Brain microvascular endothelial cell (primary cell): Measurements from ENCODE around the gene GPR3.

Experiments used
- DNase-seq: peaks from one replicate; pipeline ENCODE4 v3.0.0-alpha.2; 2020
- H3K27ac ChIP-seq: fragments of 250-450 bp; sonication (Bioruptor Pico); 2 replicates; pipeline ENCODE4 v1.5.1; 2020; ENCODE audit warnings: mild to moderate bottlenecking, moderate library complexity
- H3K27me3 ChIP-seq: fragments of 250-450 bp; sonication (Bioruptor Pico); replicated peaks from 2 replicates; pipeline ENCODE4 v1.5.1; 2020; ENCODE audit warnings: mild to moderate bottlenecking
- H3K36me3 ChIP-seq: fragments of 250-450 bp; sonication (Bioruptor Pico); replicated peaks from 2 replicates; pipeline ENCODE4 v1.5.1; 2020; ENCODE audit warnings: mild to moderate bottlenecking
- H3K4me3 ChIP-seq: 2 replicates; pipeline ENCODE4 v1.5.1; 2011; ENCODE audit warnings: low read depth, mild to moderate bottlenecking, control low read depth, low read length, moderate library complexity
- in situ Hi-C: cut with HindIII; loops from 2 replicates; pipeline ENCODE4 v1.10.0; 2017; ENCODE audit warnings: low sequenced_read_pairs, low pct_ligation_motif_present
- TF ChIP-seq, protein P1 (sequence below): IDR thresholded peaks from 2 replicates; pipeline ENCODE4 v1.5.1; 2011; ENCODE audit warnings: low read depth, mild to moderate bottlenecking, moderate library complexity, low read length, control low read depth, inconsistent platforms; ENCODE audit errors: missing control alignments

GPR3 gene

DNA sequence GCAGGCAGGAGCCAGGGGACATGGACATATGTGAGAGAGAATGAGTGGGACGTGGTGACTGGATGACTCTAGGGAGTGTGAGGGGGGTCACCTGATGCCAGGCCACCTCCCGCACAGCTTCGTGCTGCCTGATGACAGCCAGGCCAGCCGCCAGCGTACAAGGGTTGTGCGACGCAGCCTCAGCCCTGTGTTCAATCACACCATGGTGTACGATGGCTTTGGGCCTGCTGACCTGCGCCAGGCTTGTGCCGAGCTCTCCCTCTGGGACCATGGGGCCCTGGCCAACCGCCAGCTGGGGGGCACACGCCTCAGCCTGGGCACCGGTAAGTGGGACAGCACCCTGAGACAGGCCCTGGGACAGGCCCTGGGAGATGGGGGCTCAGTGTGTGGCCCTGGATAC lies 39.3 kb upstream of the GPR3 start:
- TF ChIP-seq, protein P1, sequence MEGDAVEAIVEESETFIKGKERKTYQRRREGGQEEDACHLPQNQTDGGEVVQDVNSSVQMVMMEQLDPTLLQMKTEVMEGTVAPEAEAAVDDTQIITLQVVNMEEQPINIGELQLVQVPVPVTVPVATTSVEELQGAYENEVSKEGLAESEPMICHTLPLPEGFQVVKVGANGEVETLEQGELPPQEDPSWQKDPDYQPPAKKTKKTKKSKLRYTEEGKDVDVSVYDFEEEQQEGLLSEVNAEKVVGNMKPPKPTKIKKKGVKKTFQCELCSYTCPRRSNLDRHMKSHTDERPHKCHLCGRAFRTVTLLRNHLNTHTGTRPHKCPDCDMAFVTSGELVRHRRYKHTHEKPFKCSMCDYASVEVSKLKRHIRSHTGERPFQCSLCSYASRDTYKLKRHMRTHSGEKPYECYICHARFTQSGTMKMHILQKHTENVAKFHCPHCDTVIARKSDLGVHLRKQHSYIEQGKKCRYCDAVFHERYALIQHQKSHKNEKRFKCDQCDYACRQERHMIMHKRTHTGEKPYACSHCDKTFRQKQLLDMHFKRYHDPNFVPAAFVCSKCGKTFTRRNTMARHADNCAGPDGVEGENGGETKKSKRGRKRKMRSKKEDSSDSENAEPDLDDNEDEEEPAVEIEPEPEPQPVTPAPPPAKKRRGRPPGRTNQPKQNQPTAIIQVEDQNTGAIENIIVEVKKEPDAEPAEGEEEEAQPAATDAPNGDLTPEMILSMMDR = no peak
- in situ Hi-C loops = no loop called here
- H3K36me3 ChIP-seq = peaks cover 17% of the 10 kb centered on the region

DNA sequence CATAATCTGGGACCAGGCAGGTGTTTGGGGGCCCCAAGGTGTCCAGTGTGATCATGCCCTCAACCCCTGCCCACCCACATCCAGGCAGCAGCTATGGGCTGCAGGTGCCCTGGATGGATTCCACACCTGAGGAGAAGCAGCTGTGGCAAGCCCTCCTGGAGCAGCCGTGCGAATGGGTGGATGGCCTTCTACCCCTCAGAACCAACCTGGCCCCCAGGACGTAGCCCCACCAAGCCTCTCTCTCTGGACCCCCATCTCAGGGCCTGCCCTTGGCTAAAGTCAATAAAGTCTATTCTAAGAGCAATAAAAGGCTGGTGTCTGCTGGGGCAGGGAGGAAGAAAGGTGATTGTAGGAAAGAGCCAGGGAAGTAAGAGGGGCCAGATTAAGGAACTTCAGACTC lies 38.8 kb upstream of the GPR3 start:
- in situ Hi-C loops = no loop called here

More for the DNA sequence above, 39.3 kb upstream of the GPR3 start:
- Histone ChIP-seq H3K27me3 (no peaks in the 10 kb centered on the region), H3K27ac (no peak overlapping the region), H3K4me3 (no peak overlapping the region)
- no peak for DNase-seq

DNA sequence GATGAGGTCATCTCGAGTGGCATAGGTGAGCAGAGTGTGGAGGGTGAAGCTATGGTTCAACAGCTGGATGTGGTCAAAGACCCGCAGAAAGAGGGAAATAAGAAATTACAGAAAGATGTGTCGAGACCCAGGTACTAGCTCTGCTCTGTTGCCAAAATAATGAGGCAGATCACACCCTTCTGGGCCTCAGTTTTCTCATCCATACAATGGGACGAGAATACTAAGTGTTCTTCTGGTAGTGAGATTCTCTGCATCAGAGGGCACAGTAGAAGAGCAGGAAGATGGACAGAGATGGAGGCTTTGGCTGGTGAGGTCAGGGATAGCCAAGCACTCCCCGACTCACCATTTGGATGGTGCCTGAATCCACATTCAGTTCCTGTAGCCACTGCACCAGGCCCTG lies 36.7 kb upstream of the GPR3 start:
- peaks cover 22% of the 10 kb centered on the region for H3K36me3 ChIP-seq
- no peaks in the 10 kb centered on the region for H3K27me3 ChIP-seq
- TF ChIP-seq, protein P1 = no peak
- H3K4me3 ChIP-seq = no peak overlapping the region
- no peak for DNase-seq
- in situ Hi-C loops = no loop called here
- H3K27ac ChIP-seq = no peak overlapping the region

More for the DNA sequence above, 38.8 kb upstream of the GPR3 start:
- no peak for DNase-seq
- Histone ChIP-seq H3K36me3 (peaks cover 22% of the 10 kb centered on the region), H3K27me3 (no peaks in the 10 kb centered on the region), H3K4me3 (no peak overlapping the region), H3K27ac (no peak overlapping the region)
- TF ChIP-seq, protein P1 = no peak

DNA sequence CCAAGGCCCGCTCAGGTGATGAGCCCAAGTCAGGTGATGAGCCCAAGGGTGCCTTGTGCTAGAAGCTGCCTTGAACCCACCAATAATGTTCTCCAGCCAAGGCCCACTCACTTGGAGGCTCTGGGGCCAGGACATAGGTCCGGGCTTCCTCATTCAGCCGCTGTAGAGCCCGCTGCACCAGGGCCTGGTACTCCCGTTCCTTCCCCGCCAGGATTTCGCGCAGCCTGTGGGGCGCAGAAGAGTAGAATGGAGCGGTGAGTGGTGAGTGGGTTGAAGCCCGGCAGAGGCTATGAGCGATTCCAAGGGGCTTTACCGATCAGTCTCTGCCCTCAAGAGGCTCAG lies 36.2 kb upstream of the GPR3 start:
- H3K4me3 ChIP-seq = no peak overlapping the region
- H3K27me3 ChIP-seq = no peaks in the 10 kb centered on the region
- no peak overlapping the region for H3K27ac ChIP-seq
- H3K36me3 ChIP-seq = peaks cover 25% of the 10 kb centered on the region
- DNase-seq = no peak
- TF ChIP-seq, protein P1 = no peak
- in situ Hi-C loops = no loop called here

DNA sequence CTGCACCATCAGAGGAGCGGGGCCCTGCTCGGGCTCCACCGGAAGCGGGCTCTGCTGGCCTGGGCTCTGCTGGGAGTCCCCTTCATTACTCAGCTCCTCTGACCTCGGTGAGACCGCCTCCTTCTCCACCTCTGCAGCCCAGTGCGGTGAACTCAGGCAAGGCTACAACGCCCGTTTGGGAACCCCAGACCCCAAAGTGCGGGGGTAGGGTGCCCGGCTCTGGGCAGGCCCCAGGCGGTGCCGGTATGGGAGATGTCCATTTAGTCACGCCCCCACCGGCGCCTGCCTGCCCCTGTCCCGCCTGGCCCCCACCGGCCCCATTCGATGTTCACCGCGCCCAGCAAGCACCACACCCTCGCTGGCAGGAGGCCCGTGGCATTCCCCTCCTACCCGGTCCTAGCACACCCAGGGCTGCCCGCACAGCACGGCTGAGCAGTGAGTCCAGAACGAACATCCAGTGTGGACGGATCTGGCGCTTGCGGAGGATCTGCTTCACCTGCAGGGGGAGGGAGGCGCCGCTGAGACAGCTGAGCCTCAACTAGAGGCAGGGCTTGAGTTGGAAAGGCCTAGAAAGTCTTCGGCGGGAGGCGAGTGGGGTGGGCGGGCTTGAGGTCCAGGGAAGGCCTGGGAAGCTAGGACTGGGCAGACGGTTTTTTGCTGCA lies 35.7 kb upstream of the GPR3 start:
- DNase-seq = no peak
- no peaks in the 10 kb centered on the region for H3K27me3 ChIP-seq
- in situ Hi-C loops = no loop called here

More for the DNA sequence above, 35.7 kb upstream of the GPR3 start:
- Histone ChIP-seq H3K27ac (no peak overlapping the region), H3K4me3 (no peak overlapping the region), H3K36me3 (peaks cover 25% of the 10 kb centered on the region)
- TF ChIP-seq, protein P1 = no peak
